Neural progenitor cell (in vitro differentiated cells): ENCODE results near the gene TMTC3. TPM values are rescaled to one million over a fixed set of nuclear protein-coding genes. Genes with fewer than 3 reads are reported as not detected.
"Not testable (repeated sequence)": the region's sequence is repeated elsewhere in the genome, so short reads cannot be mapped to it uniquely, and the experiment has no call there.

Experiments
- DNase-seq: peaks from one replicate; pipeline ENCODE4 v3.0.0-alpha.2; 2016; ENCODE audit warnings: low spot score
- H2AFZ ChIP-seq: fragments of 200-600 bp; sonication (generic); replicated peaks from 2 replicates; pipeline ENCODE4 v1.6.1; 2016; ENCODE audit warnings: antibody characterized with exemption
- H3F3A ChIP-seq: fragments of 200-600 bp; sonication (generic); 2 replicates; pipeline ENCODE4 v1.6.1; 2016; ENCODE audit warnings: antibody characterized with exemption, low read depth
- H3K27ac ChIP-seq: fragments of 200-600 bp; sonication (generic); 2 replicates; pipeline ENCODE4 v1.5.1; 2016; ENCODE audit warnings: mild to moderate bottlenecking
- H3K27me3 ChIP-seq: fragments of 200-600 bp; sonication (generic); 2 replicates; pipeline ENCODE4 v1.6.1; 2016; ENCODE audit warnings: mild to moderate bottlenecking, moderate library complexity
- H3K36me3 ChIP-seq: fragments of 200-600 bp; sonication (generic); 2 replicates; pipeline ENCODE4 v1.5.1; 2016
- H3K4me1 ChIP-seq: fragments of 200-600 bp; sonication (generic); 2 replicates; pipeline ENCODE4 v1.6.1; 2016; ENCODE audit warnings: mixed run types
- H3K4me2 ChIP-seq: fragments of 200-600 bp; sonication (generic); 2 replicates; pipeline ENCODE4 v1.6.1; 2016
- H3K4me3 ChIP-seq: fragments of 200-600 bp; sonication (generic); 2 replicates; pipeline ENCODE4 v1.5.1; 2016
- H3K79me2 ChIP-seq: fragments of 200-600 bp; sonication (generic); 2 replicates; pipeline ENCODE4 v1.6.1; 2016; ENCODE audit warnings: low read depth
- H3K9ac ChIP-seq: fragments of 200-600 bp; sonication (generic); 2 replicates; pipeline ENCODE4 v1.6.1; 2016
- H3K9me3 ChIP-seq: fragments of 200-600 bp; sonication (generic); 2 replicates; pipeline ENCODE4 v1.5.1; 2016; ENCODE audit warnings: low read depth
- H4K20me1 ChIP-seq: fragments of 200-600 bp; sonication (generic); 2 replicates; pipeline ENCODE4 v1.6.1; 2016; ENCODE audit warnings: low read depth
- H3K27ac Mint-ChIP-seq: 3 replicates; pipeline ENCODE4 v1.8.0; 2021; ENCODE audit warnings: mixed read lengths
- H3K27me3 Mint-ChIP-seq: 2 replicates; pipeline ENCODE4 v1.8.0; 2022; ENCODE audit warnings: low read depth, mild to moderate bottlenecking, inconsistent platforms, moderate library complexity, mixed read lengths; ENCODE audit not compliant: insufficient read depth
- H3K36me3 Mint-ChIP-seq: 3 replicates; pipeline ENCODE4 v1.8.0; 2021; ENCODE audit warnings: mixed read lengths
- H3K4me1 Mint-ChIP-seq: 3 replicates; pipeline ENCODE4 v1.8.0; 2021; ENCODE audit warnings: mixed read lengths
- H3K4me3 Mint-ChIP-seq: 3 replicates; pipeline ENCODE4 v1.8.0; 2021; ENCODE audit warnings: mild to moderate bottlenecking, moderate library complexity, mixed read lengths
- H3K9me3 Mint-ChIP-seq: 3 replicates; pipeline ENCODE4 v1.8.0; 2020; ENCODE audit warnings: mixed read lengths
- CTCF ChIP-seq: fragments of 200-600 bp; sonication (generic); IDR thresholded peaks from 2 replicates; pipeline ENCODE4 v1.5.1; 2017; ENCODE audit warnings: antibody characterized with exemption, mild to moderate bottlenecking
- EZH2 ChIP-seq: fragments of 200-600 bp; sonication (generic); IDR thresholded peaks from 2 replicates; pipeline ENCODE4 v1.6.1; 2017; ENCODE audit warnings: antibody characterized with exemption, mild to moderate bottlenecking, moderate library complexity
- EZH2phosphoT487 ChIP-seq: fragments of 200-600 bp; sonication (generic); IDR thresholded peaks from 2 replicates; pipeline ENCODE4 v1.6.1; 2017; ENCODE audit warnings: antibody characterized with exemption
- total RNA-seq: library from RNA; depleted of rRNA; stranded (reverse); fragments of >200 nt; gene quantifications from 2 replicates; pipeline ENCODE4 v1.2.3, GENCODE V29; 2015; ENCODE audit warnings: low replicate concordance

Gene TMTC3
- total RNA-seq, 1 donor from 2014 or later, result 38.9 TPM

GRCh38 chr12:88132392-88132791 is 9.7 kb upstream of the TMTC3 start:
- TF ChIP-seq EZH2 (no peak), EZH2phosphoT487 (no peak), CTCF (no peak)
- Histone ChIP-seq H3K4me3 (no peak overlapping the region), H3K9ac (no peak overlapping the region), H2AFZ (no peak overlapping the region), H3K4me1 (no peaks in the 10 kb centered on the region), H3K36me3 (no peaks in the 10 kb centered on the region), H3F3A (no peaks in the 10 kb centered on the region), H3K9me3 (no peaks in the 10 kb centered on the region), H3K4me2 (no peak overlapping the region), H3K27me3 (no peaks in the 10 kb centered on the region), H3K27ac (no peak overlapping the region), H3K79me2 (no peaks in the 10 kb centered on the region), H4K20me1 (no peaks in the 10 kb centered on the region)
- no peak for DNase-seq
- Mint-ChIP-seq H3K36me3 (peaks cover 10% of the 10 kb centered on the region), H3K4me3 (no peak overlapping the region), H3K9me3 (no peaks in the 10 kb centered on the region), H3K27me3 (no peaks in the 10 kb centered on the region), H3K4me1 (no peaks in the 10 kb centered on the region), H3K27ac (no peak overlapping the region)

DNA sequence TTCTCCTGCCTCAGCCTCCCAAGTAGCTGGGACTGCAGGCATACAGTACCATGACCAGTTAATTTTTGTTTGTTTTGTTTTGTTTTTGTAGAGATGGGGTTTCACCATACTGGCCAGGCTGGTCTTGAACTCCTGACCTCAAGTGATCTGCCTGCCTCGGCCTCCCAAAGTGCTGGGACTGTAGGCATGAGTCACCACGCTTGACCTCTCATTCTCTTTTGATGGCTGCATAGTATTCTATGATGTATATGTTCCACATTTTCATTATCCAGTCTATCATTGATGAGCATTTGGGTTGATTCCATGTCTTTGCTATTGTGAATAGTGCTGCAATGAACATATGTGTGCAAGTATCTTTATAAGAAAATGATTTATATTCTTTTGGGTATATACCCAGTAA is 8.9 kb upstream of the TMTC3 start:
- H3K4me2 ChIP-seq, H3K27ac ChIP-seq, H3K9me3 Mint-ChIP-seq, H3K36me3 ChIP-seq, H4K20me1 ChIP-seq, H3K4me1 Mint-ChIP-seq, H3K4me3 Mint-ChIP-seq, H3K27me3 ChIP-seq, H3K4me3 ChIP-seq, H3K9me3 ChIP-seq, H3F3A ChIP-seq, H3K27ac Mint-ChIP-seq, H3K27me3 Mint-ChIP-seq, H3K79me2 ChIP-seq, H2AFZ ChIP-seq, H3K4me1 ChIP-seq, H3K9ac ChIP-seq, DNase-seq: not testable (repeated sequence)
- peaks cover 15% of the 10 kb centered on the region for H3K36me3 Mint-ChIP-seq

DNA sequence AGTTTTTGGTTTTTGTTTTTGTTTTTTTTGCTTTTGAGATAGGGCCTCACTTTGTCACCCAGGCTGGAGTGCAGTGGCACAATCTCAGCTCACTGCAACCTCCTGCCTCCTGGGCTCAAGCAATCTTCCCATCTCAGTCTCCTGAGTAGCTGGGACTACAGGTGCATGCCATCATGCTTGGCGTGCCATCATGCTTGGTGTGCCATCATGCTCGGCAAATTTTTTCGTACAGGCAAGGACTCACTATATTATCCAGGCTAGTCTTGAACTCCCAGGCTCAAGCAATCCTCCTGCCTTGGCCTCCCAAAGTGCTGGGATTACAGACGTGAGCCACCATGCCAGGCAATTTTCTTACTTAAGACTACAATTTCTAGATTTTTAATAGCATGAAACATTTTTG is 2.4 kb upstream of the TMTC3 start:
- H3K27ac ChIP-seq, H3K4me2 ChIP-seq, H3K4me3 ChIP-seq, H3K36me3 Mint-ChIP-seq, H4K20me1 ChIP-seq, H3K27ac Mint-ChIP-seq, H3K9me3 ChIP-seq, H3K27me3 ChIP-seq, H3K9me3 Mint-ChIP-seq, H3K4me3 Mint-ChIP-seq, H3F3A ChIP-seq, H3K27me3 Mint-ChIP-seq, H3K9ac ChIP-seq, DNase-seq, H2AFZ ChIP-seq, H3K36me3 ChIP-seq: not testable (repeated sequence)
- H3K4me1 Mint-ChIP-seq, result peaks cover 16% of the 10 kb centered on the region
- H3K4me1 ChIP-seq, result peaks cover 22% of the 10 kb centered on the region
- peaks cover 28% of the 10 kb centered on the region for H3K79me2 ChIP-seq

DNA sequence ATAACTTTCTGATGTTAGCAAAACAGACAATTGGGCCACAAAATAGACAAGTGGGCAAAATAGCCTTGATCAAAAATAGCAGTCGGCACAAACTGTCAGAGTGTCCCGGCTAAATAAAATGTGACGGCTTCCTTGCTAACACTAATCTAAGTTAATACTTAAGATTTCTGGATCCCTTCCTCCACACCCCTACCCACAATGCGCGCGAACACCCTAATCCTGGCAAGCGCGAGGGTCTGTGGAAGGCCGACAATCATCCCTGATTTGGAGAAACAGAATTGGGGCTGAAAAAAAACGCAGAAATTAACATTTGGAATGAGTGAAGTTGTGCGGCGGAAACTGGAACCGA is 708 bp upstream of the TMTC3 start:
- no peak for TF ChIP-seq EZH2phosphoT487
- no peak for TF ChIP-seq EZH2
- TF ChIP-seq CTCF, result no peak
- H3K36me3 Mint-ChIP-seq, result peaks cover 10% of the 10 kb centered on the region
- DNase-seq, result no peak
- no peaks in the 10 kb centered on the region for H3K9me3 Mint-ChIP-seq
- H4K20me1 ChIP-seq, result no peaks in the 10 kb centered on the region
- H3K79me2 ChIP-seq, result peaks cover 45% of the 10 kb centered on the region
- peak overlapping the region; percentile 85 for H2AFZ ChIP-seq
- H3K27ac Mint-ChIP-seq, result no peak overlapping the region
- no peaks in the 10 kb centered on the region for H3F3A ChIP-seq
- H3K9ac ChIP-seq, result peak overlapping the region; percentile 40
- peaks cover 30% of the 10 kb centered on the region for H3K4me1 Mint-ChIP-seq
- H3K4me3 Mint-ChIP-seq, result peak overlapping the region; percentile 94
- peak overlapping the region; percentile 70 for H3K4me3 ChIP-seq
- H3K4me1 ChIP-seq, result peaks cover 34% of the 10 kb centered on the region
- no peaks in the 10 kb centered on the region for H3K27me3 ChIP-seq
- no peaks in the 10 kb centered on the region for H3K36me3 ChIP-seq
- H3K27me3 Mint-ChIP-seq, result no peaks in the 10 kb centered on the region
- H3K4me2 ChIP-seq, result peak overlapping the region; percentile 78
- no peaks in the 10 kb centered on the region for H3K9me3 ChIP-seq
- no peak overlapping the region for H3K27ac ChIP-seq
